ENCODE data around the gene CGB1.

Gene CGB1

GRCh38 chr19:48993175-48994034 lies 43.3 kb downstream of the CGB1 start, which contains the start of the genes GYS1 and RUVBL2:
GYS1 (minus strand) TSS chr19:48993309; CDS start chr19:48993112, 197 bp downstream.
RUVBL2 (plus strand) TSS chr19:48993887; CDS start chr19:48993912, 25 bp downstream.
- peak; percentile 94 to 98 for DNase-seq

- DNase-seq = no peak
These were observed 44.0 kb downstream of the CGB1 start for GRCh38 chr19:48992581-48993174.

- peak in 1 of 2 experiments; percentile 61 for DNase-seq
These were observed 44.7 kb downstream of the CGB1 start for GRCh38 chr19:48991873-48992580.

GRCh38 chr19:48991011-48991609 lies 45.6 kb downstream of the CGB1 start:
- no peak for DNase-seq

GRCh38 chr19:48990400-48990799 lies 46.3 kb downstream of the CGB1 start:
- no peak for DNase-seq

GRCh38 chr19:48989701-48990291 lies 46.9 kb downstream of the CGB1 start:
- no peak for DNase-seq

GRCh38 chr19:48988860-48989259 lies 47.8 kb downstream of the CGB1 start:
- DNase-seq = no peak

- DNase-seq = no peak
These were observed 48.4 kb downstream of the CGB1 start for GRCh38 chr19:48988286-48988685.

- DNase-seq = no peak
These were observed 49.4 kb downstream of the CGB1 start for GRCh38 chr19:48987323-48987722.

GRCh38 chr19:48986211-48986610 lies 50.5 kb downstream of the CGB1 start:
- DNase-seq = no peak

- no peak for DNase-seq
These were observed 51.0 kb downstream of the CGB1 start for GRCh38 chr19:48985711-48986110.

All from SW 1271 (cell line).